Measurements from ENCODE around the gene FOXA1.

The FOXA1 gene

GRCh38 chr14:37603688-37604251 is 8.7 kb upstream of the FOXA1 start:
- no peak for TF ChIP-seq CTCF (IDR thresholded peaks at IDR 0.05; ENCODE audit: low read depth, low read length)
- DNase-seq (ENCODE audit: extremely low read depth, low read depth), result no peak

GRCh38 chr14:37602605-37603453 is 7.8 kb upstream of the FOXA1 start:
- no peak for DNase-seq (ENCODE audit: extremely low read depth, low read depth)
- TF ChIP-seq CTCF (IDR thresholded peaks at IDR 0.05; ENCODE audit: low read depth, low read length), result no peak

- no peak for TF ChIP-seq CTCF (IDR thresholded peaks at IDR 0.05; ENCODE audit: low read depth, low read length)
- DNase-seq (ENCODE audit: extremely low read depth, low read depth), result no peak
These were observed 6.8 kb upstream of the FOXA1 start for GRCh38 chr14:37601865-37602264.

- no peak for TF ChIP-seq CTCF (IDR thresholded peaks at IDR 0.05; ENCODE audit: low read depth, low read length)
- DNase-seq (ENCODE audit: extremely low read depth, low read depth), result no peak
These were observed 6.1 kb upstream of the FOXA1 start for GRCh38 chr14:37600880-37601741.

DNA sequence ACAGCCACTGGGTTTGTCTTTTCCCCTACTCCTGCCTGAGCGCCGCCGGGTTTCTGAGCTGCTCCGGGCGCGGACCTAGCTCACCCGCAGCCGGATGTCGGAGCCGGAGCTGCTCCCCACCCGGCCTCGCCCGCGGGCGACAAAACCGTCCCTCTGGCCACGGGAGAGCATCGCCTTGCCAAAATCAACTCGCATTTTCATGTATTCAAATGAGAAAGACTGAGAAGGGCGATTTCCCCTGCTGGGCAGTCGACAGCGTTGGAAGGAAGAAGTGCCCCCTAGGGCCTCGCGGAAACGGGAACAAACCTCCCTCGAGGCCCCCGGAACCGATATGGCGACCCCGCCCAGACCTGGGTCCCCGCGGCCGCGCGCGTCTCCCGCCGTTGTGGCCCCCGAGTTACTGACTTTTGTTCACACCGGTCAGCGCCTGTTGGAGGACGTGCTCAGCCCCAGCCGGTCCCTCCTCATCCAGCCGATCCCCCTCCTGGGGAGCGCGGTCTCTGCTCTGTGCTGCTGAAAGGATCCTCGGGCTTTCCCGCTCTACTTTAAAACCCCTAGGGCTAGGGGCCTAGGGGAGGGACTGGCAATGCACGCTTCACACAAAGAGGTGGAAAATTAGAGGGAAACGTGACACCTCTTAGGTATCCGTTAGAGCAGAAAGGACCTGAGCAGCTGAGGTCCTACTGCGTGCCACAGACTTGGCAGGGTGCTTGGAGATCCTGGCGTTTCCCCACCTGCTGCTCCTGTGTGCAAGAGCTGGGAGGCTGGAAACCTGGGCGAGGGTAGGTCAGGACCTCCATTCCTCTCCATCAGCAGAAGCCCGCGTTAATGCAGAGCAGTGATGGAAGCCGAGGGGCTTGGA is 4.7 kb upstream of the FOXA1 start:
- no peak for TF ChIP-seq CTCF (IDR thresholded peaks at IDR 0.05; ENCODE audit: low read depth, low read length)
- DNase-seq (ENCODE audit: extremely low read depth, low read depth), result no peak

DNA sequence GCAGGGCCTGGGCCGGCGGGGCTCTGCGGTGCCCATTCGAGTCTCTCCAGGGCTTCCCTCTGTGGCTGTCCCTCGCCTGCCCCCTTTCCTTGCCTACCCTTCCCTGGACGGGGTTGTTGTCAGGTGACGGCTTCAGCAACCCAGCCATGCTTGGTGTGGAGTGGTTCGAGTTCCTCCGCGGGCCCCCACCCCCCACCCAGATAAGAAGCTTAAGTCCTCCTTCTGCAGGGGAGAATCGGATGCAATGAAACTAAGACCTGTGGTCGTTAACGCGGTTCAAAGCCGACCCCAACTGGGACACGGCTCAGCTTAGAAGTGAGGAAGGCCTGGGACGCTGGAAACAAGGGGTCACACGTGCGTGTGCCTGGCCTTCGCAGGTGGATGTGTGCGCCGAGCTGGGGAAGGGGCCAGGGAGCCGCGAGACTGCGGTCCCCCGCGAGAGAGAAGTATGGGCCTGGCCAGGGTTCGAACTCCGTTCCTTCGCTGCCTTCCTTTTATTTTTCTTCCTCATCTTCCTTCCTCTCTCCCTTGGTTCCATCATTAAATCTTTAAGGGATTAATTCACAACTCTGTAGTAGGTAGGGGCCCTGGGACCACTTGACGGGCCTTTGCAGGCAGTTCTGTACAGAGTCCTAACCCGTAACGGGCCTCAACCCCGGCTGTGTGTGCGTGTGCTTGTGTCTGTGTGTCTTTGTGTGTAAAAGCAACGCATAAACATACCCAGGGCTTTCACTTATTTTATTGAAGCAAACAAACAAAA is 3.9 kb upstream of the FOXA1 start:
- DNase-seq (ENCODE audit: extremely low read depth, low read depth), result no peak
- TF ChIP-seq CTCF (IDR thresholded peaks at IDR 0.05; ENCODE audit: low read depth, low read length), result no peak
